Ishikawa (cell line): ENCODE data around the gene MUC5AC.

Experiments used
- CREB1 ChIP-seq: IDR thresholded peaks from 2 replicates; pipeline ENCODE4 v1.6.1; 2012; ENCODE audit warnings: low read depth
- EGR1 ChIP-seq: IDR thresholded peaks from 2 replicates; pipeline ENCODE4 v1.6.1; 2012
- FOXM1 ChIP-seq: IDR thresholded peaks from 2 replicates; pipeline ENCODE4 v1.6.1; 2012; ENCODE audit warnings: low read depth, borderline replicate concordance
- NFIC ChIP-seq: IDR thresholded peaks from 2 replicates; pipeline ENCODE4 v1.6.1; 2012
- YY1 ChIP-seq: IDR thresholded peaks from 2 replicates; pipeline ENCODE4 v1.6.1; 2012; ENCODE audit warnings: low read depth
- ZBTB7A ChIP-seq: IDR thresholded peaks from 2 replicates; pipeline ENCODE4 v1.6.1; 2012; ENCODE audit warnings: low read depth

- TF ChIP-seq FOXM1 = no peak
- no peak for TF ChIP-seq NFIC
- no peak for TF ChIP-seq EGR1
- no peak for TF ChIP-seq ZBTB7A
- TF ChIP-seq CREB1 = no peak
- no peak for TF ChIP-seq YY1
These were observed 48.2 kb downstream of the MUC5AC start for GRCh38 chr11:1205987-1206331.
